Skin of body (tissue), 2 donors: Measurements from ENCODE around the gene IDS. TPM values are rescaled to one million over a fixed set of nuclear protein-coding genes. Genes with fewer than 3 reads are reported as not detected.
A peak's percentile ranks its signal among the peaks of the same experiment; 100 is the strongest.
"Not testable (repeated sequence)": the region's sequence is repeated elsewhere in the genome, so short reads cannot be mapped to it uniquely, and the experiment has no call there.

Experiments
- DNase-seq: peaks from one replicate; lab custom pipeline; 2025; lab: John Stamatoyannopoulos, UW
- total RNA-seq: library from RNA; depleted of rRNA; stranded (reverse); fragments of >200 nt; gene quantifications from one replicate; pipeline ENCODE4 v1.2.3, GENCODE V29; 2014

The IDS gene
- total RNA-seq, 1 donor from 2014 or later = 25.4 TPM

DNA sequence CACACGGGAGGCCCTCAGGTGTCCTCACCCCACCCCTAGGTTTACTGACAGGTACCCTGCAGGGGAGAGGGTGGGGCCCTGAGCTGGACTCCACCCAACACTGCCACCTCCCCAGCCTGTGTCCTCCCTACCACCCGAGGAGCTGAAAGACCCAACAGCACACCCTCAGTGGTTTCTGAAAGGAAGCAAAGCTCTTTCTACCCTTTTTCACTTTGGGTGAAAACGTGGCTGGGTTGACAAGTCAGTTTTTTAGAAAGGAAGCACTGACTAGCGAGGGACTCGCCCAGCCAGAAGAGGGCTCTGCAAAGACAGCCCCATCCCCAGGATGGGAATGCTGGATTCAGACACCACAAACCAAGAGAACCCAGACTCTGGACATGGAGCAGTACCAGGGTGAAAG, 2.2 kb downstream of the IDS start:
- DNase-seq = not testable (repeated sequence)

DNA sequence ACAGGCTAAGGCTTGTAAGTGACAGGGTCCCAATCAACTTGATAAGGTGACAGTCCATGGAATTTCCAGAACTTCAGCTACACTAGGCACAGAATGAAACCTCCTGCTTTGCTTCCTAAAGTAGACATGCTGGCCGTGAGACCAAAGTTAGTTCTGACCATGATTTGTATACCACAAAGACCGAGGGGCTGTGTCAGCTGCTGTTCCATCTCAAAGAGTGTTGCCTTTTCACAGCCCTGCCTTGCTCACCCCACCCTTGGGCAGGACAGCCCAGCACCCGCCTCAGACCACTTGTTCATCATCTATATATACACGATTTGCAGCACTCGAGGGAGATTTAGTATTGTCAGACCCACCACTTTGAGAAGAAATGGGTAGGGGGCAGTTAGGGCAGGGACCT, 5.3 kb downstream of the IDS start:
- DNase-seq = no peak

DNA sequence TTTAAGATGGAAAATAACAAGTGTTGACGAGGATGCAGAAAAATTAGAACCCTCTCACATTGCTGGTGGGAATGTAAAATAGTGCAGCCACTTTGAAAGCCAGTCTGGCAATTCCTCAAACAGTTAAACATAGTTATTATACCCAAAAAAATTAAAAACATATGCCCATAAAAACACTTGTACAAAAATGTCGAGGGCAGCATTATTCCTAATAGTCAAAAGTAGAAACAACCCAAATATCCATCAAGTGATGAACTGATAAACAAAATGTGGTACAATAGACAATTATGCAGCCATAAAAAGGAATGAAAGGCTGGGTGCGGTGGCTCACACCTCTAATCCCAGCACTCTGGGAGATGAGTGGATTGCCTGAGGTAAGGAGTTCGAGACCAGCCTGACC, 6.3 kb downstream of the IDS start:
- DNase-seq = no peak

DNA sequence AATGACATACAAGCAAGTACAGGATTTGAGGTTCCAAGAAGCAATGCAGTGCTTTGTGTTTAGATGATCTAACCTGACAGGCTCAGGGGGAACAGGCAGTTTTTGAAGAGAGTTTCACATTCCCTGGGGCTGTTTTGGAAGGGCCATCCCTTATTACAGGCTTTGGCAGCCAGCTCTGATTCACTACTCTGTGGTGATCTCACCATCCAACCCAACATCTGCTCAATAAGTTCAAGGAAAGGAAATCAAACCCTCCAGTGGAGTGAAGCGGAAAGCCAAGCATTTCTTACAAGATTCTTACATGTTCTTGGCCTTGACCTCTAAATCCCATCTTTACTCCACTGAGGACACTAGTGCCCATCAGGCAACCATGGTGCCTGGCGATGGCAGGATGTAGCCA, 7.5 kb downstream of the IDS start:
- DNase-seq = no peak

DNA sequence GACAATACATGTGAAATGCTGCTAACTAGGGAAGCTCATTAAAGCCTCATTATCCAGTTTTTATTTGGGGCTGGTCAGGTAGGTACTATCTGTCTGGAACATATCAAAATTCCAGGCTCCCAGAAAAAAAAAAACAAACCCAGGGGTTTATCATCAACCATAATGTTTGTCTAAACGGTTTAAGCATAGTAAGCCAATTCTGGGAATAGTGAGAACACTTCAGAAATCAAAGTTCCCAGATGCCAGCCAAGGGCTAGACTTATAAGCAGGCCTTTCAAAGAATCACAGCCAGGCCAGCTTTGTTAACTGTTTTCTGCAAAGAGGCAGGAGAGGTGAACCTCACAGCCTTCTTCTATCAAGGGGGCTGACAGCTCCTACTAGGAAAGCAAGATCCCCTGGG, 8.1 kb downstream of the IDS start:
- no peak for DNase-seq

DNA sequence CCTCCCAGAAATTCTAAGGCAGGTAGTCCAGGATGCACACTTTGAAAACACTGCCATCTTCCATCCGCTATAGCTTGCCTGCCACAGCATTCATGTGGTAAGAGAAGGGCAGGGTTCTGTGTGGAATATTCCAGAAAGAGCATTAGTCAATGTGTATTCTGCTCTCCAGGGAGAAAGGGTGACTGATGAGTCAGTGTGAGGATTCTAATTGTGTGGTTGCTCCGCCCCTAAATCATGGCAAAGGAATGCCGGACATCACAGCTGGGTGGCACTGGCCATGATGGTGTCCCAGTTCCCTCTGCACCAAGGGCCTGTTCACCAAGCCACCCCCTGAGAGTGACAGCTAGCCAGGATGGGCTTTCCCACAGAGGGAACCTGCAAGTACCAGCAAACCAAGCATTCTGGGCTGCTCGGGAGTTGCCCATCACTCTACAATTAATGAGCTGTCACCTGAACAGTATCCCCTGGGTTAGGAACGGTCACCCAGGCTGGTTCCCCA, 9.5 kb downstream of the IDS start:
- DNase-seq = no peak

DNA sequence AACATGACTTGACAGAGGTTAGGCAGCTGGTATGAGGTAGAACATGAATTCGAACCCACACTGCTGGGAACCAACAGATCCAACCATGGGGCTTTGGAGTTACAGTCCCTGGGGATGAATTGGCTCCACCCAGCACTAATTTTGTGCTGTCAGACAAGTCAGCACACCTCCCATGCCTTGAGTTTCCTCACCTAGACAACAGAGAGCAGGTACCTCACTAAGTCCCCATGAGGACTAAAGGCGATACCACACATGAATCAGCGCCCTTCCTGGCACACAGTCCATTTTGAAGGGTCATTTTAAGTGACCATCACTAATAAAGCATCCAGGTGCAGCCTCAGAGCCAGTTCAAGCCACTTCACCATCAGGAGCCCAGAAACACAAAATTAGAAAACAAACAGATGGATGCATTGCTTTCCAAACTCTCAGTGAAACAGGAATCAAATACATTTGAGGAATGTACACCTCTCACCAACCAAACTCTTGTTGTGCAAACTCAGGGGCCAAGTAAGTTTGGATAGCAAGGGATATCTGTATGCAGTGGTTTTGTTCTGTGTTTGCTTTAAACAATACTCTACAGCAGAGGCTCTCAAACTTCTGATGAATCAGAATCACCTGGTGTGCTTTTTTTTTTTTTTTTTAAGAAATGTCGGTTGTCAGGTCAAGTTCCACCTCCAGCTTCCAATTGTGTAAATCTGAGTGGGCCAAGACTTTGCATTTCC, 10.1 kb downstream of the IDS start:
- no peak for DNase-seq

DNA sequence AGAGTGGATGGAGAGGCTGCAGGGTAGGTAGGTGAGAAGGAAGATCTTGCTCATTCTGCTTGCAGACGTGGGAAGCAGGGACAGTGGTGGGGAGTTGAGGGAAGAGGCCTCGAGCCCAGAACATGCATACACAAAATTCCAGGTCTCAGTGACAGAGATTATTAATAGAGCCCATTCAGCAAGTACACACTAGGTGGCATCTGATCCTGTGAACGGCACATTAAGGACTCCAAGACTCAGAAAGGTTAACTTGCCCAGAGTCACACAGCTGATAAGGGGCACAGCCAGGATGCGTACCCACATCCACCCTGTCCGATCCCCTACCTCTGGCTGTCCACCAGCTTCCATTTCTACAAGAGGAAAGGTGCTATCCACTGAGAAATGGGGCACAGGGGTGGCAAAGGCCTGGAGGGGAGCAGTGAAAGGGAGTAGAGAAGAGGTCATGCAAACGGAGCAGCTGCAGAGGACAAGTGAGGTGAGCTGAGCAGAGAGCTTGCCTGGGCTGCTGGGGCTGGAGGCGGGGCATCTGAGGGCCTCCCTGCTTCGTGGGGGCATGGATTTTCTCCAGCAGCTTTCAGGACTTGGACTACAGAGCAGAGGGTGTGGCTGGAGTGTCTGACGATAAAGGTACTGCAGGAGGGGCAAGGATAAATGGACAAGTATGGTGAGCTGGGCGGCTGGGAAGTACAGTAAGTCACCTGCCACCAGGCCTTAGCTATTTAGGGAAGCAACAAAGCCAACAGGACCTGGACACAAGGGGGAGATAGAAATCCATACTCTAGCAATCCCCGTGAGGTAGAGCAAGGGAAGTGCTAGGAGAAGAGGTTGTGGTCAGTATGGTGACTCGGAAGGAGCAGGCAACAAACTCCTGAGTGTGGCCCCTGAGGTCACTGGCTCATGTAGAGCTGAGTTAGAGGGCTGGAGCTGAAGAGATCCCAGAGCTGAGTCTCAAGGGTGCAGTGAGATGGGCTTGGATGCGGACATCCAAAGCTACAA, 11.2 kb downstream of the IDS start:
- DNase-seq = no peak

DNA sequence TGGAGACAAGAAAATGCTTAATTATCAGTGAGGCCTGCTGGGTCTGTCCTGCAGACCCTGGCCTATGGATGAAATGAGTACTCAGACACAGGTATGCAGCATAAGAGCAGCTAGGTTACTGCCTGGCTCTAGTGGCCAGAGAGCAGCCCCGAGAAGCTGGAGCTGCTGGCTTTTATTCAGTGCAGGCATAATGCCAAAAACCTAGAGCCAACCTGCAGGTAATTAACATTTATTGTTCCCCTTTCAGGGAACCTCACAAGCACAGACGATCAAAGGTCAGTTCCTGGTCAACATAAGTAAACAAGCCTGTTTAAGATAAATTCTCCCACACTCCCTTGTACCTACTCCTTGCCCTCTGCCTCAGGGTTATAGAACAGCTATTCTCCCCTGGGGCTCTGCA, 13.3 kb downstream of the IDS start:
- DNase-seq = no peak

DNA sequence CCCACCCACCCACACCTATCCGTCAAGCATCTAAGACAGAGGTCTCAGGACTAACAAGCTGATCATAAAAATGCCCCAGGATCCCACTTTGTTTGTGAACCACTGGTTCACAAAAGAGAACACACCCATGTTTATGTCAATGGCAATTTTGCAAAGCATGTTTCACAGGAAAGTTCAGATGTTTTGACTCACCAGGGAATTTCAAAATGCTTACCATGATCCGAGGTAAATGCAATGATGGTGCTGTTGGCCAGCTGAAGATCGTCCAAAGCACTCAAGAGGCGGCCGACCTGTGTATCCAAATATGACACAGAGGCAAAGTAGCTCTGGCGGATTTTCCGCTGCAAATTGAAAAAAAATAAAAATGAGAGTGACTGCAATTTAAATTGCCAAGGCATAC, 15.0 kb downstream of the IDS start:
- DNase-seq = peak; percentile 11

DNA sequence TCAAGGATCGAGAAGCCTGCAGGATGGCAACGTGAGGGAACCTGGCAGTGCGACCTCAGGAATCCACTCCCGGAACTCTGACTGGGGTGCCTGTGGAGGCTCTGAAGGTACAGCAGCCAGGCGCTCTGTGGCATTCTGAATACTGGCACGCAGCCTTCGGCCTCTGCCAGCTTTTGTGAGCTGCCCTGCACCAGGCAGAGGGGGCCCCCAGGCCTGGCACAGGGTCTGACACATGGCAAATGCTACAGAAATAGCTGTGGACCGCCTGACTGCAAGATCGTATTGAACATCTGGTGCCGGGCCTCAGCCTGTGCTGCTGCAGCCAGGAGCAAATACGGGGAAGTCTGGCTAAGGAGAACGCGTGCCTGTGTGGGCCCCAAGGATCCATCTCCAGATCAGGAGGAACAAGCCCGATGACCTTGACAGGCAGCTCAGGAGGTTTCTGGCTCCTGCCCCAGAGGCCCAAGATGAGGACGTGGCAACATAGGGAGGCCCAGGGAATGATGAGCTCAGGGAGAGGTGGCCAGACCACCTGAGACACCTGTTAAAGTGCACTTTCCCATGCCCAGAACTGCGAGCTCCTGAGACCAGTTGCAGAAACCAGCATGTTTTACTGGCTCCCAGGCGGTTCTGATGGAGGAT, 16.6 kb downstream of the IDS start:
- not testable (repeated sequence) for DNase-seq

DNA sequence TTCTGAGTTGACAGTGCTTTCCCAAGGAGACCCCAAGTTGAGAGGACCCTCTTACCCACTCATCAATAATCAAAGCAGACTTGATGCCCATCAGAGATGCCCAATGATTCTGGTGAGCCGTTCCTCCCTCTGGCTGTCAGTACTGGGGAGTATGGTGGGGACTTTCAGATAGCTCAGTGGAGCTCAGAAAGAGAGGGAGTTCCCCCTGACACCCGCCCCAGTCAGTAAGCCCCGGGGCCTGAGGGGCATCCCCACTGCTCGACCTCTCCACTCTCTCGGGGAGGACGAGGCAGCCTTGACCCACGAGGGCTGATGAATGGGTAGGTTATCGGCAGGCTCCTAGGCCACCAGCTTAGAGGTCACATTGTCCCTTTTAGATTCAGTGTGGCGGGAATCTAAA, 17.1 kb downstream of the IDS start:
- not testable (repeated sequence) for DNase-seq

DNA sequence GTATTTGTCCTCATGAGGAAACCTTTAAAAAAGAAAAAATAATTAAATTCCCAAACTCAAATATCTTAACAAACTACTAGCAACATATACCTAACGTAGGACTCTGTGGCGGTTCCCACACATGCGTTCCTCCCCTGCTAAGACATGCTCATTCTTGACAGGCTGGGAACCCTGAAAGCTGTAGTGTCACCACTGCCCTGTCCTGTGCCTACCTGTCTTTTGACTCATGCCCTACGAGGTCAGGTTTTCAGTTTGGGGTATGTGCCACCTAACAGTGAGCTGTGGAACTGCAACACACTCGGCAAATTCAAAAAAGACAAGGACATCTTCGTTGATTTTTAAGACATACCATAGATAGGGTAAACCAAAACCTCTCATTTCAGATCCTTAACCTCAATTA, 17.8 kb downstream of the IDS start:
- DNase-seq = no peak

DNA sequence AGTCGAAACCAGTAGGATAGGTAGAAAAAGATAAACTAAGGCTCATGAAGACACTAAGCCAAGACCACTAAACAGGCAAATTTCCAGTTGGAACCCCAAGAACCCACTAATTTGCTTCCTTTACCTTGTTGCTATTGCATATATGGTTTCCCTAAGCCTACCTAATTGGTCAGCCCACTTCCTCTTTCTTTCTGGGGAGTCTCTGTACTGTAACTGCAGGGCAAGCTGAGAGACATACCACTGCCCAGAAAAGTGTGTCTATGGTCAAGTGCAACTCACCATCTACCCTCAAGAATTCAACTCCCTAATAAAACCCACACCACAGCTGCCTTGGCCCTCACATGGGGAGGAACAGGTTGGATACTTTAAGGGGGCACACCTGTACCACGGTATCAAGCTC, 28.6 kb downstream of the IDS start:
- no peak for DNase-seq

DNA sequence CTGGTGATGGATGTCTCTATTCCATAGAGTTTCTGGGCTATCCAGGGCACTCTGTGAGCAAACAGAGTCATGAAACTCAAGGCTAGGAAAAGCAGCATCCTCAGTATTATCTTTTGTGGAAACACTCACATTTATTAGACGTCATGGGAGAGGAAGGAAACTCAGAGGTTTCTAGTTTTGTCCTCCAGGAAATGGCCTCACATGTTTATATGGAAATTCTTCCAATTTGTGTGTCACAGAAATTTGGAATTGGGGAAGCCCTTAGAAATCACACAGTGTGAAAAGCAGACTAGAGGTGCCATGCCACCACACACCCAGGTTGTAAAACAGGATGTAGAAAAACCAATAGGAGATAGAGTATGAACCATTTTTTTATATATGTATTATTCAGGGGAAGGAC, 31.1 kb downstream of the IDS start:
- no peak for DNase-seq

DNA sequence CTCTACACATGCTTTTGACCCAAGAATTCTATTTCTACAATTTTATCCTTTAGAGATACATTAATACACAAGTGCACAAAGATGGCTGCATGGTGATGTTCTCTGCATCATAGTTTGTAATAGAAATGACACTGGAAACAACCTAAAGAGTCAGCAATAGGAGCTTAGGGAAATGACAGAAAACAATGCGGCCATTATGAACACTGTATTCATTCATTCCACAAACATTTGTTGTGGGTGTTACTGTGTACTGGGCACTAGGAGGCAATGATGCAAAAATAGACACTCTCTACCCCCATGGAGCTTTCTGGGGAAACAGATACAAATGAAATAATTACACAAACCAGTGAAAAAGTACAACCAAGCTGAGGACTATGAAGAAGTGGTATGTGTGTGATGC, 32.0 kb downstream of the IDS start:
- DNase-seq = no peak

DNA sequence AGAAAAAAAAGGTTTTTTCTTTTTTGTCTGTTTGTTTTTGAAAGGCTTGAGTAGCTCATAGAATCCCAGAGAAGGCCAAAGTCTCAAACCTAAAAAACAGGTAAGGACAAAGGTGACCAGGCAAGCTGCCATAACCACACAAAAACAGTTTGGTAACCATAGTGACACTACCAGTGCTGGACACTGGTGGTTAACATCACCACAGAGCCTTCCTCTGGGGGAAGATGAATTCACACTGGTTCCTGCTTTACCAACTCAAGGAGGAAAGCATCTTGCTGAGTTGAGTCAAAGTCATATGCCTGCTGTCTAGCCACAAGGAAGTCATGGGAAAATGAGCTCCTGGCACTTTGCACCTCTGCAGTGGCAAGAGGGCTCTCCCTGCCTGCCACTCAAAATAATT, 32.5 kb downstream of the IDS start:
- DNase-seq = no peak

DNA sequence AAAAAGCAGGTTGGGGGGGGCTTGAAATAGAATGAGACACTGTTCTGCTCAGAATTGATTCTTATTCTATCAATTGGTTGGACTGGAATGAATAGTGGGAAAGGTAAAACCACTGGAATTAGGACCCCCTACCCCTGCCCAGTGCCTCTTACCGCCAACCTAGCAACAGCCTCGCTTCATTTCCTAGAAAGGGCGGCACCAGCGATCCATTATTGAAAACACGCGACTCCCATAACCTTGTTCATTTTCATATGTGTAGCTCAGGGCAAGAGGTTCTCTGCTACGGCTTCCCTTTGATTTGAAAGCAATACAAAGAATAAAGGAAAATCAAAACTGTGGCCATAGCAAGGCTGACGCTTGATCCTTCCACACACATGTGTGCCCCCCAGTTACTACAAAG, 33.7 kb downstream of the IDS start:
- no peak for DNase-seq

DNA sequence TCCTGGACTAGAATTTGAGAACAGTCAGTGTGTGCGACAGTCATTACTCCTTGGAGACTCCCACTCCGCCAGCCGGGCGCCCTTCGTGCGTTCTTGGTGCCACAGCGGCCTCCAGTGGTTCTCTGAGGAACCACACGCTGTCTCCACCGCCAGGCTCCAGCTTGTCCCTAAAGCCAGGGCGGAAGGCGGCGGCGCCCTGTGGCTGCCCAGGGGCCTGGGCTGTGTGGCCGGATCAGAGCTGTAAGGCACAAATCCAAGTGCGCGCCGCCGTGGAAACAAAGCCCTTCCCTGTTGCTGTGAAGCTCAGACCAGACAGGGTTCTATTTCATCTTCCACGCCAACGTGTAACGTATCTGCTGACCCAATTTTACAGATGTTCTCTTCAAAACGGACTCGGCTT, 34.2 kb downstream of the IDS start:
- peak; percentile 80 for DNase-seq

DNA sequence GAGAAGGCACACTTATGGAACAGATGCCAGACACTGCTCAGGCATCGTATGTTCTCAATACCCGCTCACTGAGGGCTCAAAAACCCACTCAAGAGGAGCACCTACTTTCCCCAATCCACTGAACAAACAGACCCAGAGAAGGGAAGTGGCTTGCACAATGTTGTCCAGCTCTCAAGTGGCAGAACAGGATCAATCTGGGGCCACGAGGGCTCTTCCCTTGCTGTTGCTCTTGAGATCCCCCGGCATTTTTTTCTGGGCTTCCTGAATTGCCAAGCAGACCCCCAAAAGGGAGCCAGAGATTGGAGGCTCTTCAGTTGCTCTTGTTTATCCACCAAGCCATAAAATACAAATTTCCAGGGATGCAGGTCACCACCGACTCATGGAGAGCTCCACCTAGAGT, 35.7 kb downstream of the IDS start:
- no peak for DNase-seq

DNA sequence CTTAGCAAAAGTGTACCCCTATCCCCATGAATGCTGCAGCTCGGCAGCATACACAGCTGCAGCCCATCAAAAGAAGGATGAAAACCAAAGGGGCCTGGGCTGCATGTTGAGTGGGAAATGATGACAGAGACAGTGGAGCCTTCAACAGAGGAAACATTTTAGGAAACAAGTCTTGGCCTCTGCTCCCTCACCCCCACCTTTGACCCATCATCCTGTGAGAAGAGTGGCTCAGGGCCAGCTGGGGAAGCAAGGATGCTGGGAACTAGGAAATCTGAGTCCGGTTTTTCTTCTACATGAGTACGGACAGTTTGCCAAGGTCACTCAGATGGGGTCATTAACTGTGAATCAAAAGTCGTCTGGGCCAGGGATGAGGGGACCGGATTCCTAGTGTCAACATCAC, 37.2 kb downstream of the IDS start:
- DNase-seq = no peak

DNA sequence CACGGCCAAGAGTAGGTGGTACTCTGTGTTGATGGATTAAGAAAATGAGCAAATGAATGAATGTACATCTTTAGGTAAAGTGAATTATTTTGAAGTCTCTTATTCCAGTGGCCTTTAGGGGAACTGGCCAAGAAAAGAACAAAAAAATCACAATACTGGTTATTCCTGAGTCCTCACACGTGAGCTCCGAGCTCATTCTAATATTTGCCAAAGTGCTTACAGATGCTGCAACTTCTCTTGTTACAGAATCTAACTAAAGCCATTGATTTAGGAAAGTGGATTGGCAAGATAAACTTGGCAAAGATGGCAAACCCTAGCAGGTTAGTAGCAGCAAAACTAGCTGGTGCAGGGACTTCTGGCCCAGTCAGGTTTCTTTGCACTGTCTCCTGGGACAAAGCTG, 37.6 kb downstream of the IDS start:
- no peak for DNase-seq
